Prostate gland (tissue), 2 donors: ENCODE results near the gene GNG13. TPM values are rescaled to one million over a fixed set of nuclear protein-coding genes. Genes with fewer than 3 reads are reported as not detected.

ENCODE experiments used
- DNase-seq: peaks from one replicate; pipeline ENCODE4 v3.0.0-alpha.2; 2019; ENCODE audit warnings: low spot score
- H3K27ac ChIP-seq, 2 donors: fragments of 200-600 bp; sonication (generic); 2 replicates each; pipeline ENCODE4 v1.5.1; 2017 to 2019
- H3K27me3 ChIP-seq: fragments of 200-600 bp; sonication (generic); replicated peaks from 2 replicates; pipeline ENCODE4 v1.5.1; 2019; ENCODE audit not compliant: insufficient read depth
- H3K36me3 ChIP-seq, 2 donors: fragments of 200-600 bp; sonication (generic); 1 replicate in 1 of 2; 2 replicates in 1 of 2; pipeline versions ENCODE4 v1.5.1 to v1.8.1; 2017 to 2019
- H3K4me1 ChIP-seq: fragments of 200-600 bp; sonication (generic); replicated peaks from 2 replicates; pipeline ENCODE4 v1.5.1; 2019
- H3K4me3 ChIP-seq, 2 donors: fragments of 200-600 bp; sonication (generic); 2 replicates each; pipeline ENCODE4 v1.5.1; 2017 to 2019
- H3K9me3 ChIP-seq: fragments of 200-600 bp; sonication (generic); 2 replicates; pipeline ENCODE4 v1.5.1; 2017
- POLR2A ChIP-seq: fragments of 450-650 bp; IDR thresholded peaks from one replicate; pipeline ENCODE4 v1.6.1; 2016; ENCODE audit warnings: antibody characterized with exemption, mild to moderate bottlenecking
- POLR2AphosphoS5 ChIP-seq: sonication (generic); formaldehyde crosslinking; IDR thresholded peaks from one replicate; pipeline ENCODE4 v1.6.1; 2017; ENCODE audit warnings: antibody characterized with exemption
- WGBS: methylation state at CpG from one replicate; pipeline ENCODE4 v1.1.5; 2018; 5-methylcytosine and 5-hydroxymethylcytosine counted together
- intact Hi-C: fragments of 100-400 bp; cut with DNase I; formaldehyde crosslinking; loops from one replicate; pipeline ENCODE4 v1.14.2; 2022
- total RNA-seq, 2 donors: library from RNA; depleted of rRNA; stranded (reverse); fragments of >200 nt; gene quantifications; one replicate each; pipeline ENCODE4 v1.1.0, GENCODE V29; 2016
- TF ChIP-seq, protein P1 (sequence below), 4 experiments: fragments of 200-600 bp in 2 of 4; fragments of 450-650 bp in 2 of 4; sonication (generic) in 2 of 4; IDR thresholded peaks; 1 replicate in 3 of 4; 2 replicates in 1 of 4; pipeline ENCODE4 v1.5.1; 2016 to 2019; ENCODE audit warnings: antibody characterized with exemption in 4 of 4, mild to moderate bottlenecking in 2 of 4, moderate library complexity in 2 of 4

The GNG13 gene
- total RNA-seq, 2 donors from 2014 or later, result not detected

DNA sequence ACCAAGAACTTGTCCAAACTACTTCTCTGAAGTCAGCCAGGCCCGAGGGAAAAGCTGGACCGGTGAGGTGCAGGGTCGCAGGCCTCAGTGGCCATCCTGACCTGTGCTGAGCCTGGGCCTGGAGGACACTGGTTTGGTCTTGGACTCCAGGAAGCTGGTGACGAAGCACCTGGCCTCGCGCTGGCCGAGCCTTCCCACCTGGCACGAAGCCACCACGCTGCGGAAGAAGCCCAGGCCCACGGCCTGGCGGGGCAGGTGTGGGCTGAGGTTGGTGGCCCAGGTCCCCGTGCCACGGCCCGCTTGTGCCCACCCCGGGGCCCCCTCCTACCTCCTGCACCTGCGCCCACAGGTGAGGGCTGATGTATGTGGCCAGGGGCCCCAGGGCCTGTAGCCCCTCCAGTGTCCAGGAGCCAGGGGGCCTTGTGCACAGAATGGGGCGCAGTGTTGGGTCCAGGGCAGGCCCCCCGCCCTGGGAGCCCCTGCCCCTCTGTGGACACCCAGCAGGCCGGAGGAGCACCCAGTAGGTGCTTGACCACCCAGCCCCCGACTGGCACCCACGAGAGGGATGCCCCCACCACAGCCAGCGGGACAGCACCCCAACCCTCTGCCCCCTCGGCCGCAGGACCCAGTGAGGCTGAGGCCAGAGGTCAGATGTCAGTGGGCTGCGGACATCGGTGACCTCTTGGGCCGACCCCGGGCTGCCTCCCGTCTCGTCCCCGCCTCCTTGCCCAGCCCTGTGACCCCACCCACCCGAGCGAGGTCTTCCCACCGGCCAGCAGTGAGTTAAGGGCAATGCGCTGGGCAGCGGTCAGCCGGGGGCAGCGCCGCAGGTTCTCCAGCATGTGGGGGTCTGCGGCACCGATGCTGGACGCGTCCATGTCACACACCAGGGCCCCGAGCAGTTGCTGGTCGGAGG lies 26.2 kb downstream of the GNG13 start:
- peaks cover 2% of the 10 kb centered on the region for H3K27me3 ChIP-seq
- DNase-seq, result no peak
- no peaks in the 10 kb centered on the region for H3K9me3 ChIP-seq
- H3K36me3 ChIP-seq, result no peaks in the 10 kb centered on the region
- intact Hi-C loops, result no loop called here
- TF ChIP-seq, protein P1, sequence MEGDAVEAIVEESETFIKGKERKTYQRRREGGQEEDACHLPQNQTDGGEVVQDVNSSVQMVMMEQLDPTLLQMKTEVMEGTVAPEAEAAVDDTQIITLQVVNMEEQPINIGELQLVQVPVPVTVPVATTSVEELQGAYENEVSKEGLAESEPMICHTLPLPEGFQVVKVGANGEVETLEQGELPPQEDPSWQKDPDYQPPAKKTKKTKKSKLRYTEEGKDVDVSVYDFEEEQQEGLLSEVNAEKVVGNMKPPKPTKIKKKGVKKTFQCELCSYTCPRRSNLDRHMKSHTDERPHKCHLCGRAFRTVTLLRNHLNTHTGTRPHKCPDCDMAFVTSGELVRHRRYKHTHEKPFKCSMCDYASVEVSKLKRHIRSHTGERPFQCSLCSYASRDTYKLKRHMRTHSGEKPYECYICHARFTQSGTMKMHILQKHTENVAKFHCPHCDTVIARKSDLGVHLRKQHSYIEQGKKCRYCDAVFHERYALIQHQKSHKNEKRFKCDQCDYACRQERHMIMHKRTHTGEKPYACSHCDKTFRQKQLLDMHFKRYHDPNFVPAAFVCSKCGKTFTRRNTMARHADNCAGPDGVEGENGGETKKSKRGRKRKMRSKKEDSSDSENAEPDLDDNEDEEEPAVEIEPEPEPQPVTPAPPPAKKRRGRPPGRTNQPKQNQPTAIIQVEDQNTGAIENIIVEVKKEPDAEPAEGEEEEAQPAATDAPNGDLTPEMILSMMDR (IDR thresholded peaks at IDR 0.05), result no peak
- TF ChIP-seq POLR2A, result no peak
- TF ChIP-seq POLR2AphosphoS5, result no peak
- H3K27ac ChIP-seq, result no peak overlapping the region
- no peak overlapping the region for H3K4me3 ChIP-seq
- no peaks in the 10 kb centered on the region for H3K4me1 ChIP-seq
- 82% methylated on average over 39 of the region's 46 CpGs for WGBS

DNA sequence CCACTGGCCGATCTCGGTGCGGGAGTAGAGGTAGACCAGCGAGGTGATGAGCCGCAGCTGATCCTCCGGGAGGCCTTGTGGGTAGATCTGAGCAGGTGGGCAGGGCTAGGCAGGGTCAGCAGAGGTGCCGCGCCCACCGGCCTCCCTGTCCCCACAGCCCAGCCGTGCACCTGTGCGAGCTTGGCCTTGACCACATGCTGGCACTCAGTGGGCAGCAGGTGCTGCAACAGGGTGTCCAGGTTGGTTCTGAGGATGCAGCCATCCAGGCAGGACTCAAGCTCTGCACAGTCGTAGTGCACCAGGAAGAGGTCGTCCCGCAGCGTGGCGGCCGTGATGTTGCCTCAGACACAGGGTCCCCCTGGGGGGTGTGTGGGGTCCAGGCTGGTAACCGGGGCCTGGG lies 27.6 kb downstream of the GNG13 start:
- Histone ChIP-seq H3K9me3 (no peaks in the 10 kb centered on the region), H3K27ac (no peak overlapping the region), H3K36me3 (no peaks in the 10 kb centered on the region), H3K4me3 (no peak overlapping the region), H3K4me1 (no peaks in the 10 kb centered on the region), H3K27me3 (peaks cover 2% of the 10 kb centered on the region)
- intact Hi-C loops, result no loop called here
- TF ChIP-seq, protein P1 (IDR thresholded peaks at IDR 0.05), result no peak
- no peak for TF ChIP-seq POLR2AphosphoS5
- TF ChIP-seq POLR2A, result no peak
- DNase-seq, result no peak
- 88% methylated on average over 11 of the region's 18 CpGs for WGBS

DNA sequence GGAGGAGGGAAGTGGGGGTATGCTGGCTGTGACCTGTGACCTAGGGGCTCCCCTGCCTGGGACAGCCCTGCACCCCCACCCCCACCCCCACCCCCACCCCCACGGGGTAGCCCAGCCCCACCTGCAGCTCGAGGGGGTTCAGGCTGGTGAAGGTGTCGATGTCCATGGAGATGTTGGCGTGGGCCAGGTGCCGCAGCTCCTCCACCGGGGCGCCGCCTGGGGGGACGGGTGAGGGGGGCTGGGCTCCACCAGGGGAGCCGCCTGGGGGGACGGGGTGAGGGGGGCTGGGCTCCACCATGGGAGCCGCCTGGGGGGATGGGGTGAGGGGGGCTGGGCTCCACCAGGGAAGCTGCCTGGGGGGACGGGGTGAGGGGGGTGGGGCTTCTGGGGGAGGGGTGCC lies 30.1 kb downstream of the GNG13 start:
- TF ChIP-seq, protein P1 (IDR thresholded peaks at IDR 0.05), result no peak
- TF ChIP-seq POLR2AphosphoS5, result no peak
- no peak for TF ChIP-seq POLR2A
- H3K27ac ChIP-seq, result no peak overlapping the region
- WGBS, result 80% methylated on average over 2 of the region's 13 CpGs
- H3K4me1 ChIP-seq, result no peaks in the 10 kb centered on the region
- peaks cover 2% of the 10 kb centered on the region for H3K27me3 ChIP-seq
- intact Hi-C loops, result no loop called here
- no peaks in the 10 kb centered on the region for H3K9me3 ChIP-seq
- H3K36me3 ChIP-seq, result no peaks in the 10 kb centered on the region
- no peak for DNase-seq
- H3K4me3 ChIP-seq, result no peak overlapping the region

DNA sequence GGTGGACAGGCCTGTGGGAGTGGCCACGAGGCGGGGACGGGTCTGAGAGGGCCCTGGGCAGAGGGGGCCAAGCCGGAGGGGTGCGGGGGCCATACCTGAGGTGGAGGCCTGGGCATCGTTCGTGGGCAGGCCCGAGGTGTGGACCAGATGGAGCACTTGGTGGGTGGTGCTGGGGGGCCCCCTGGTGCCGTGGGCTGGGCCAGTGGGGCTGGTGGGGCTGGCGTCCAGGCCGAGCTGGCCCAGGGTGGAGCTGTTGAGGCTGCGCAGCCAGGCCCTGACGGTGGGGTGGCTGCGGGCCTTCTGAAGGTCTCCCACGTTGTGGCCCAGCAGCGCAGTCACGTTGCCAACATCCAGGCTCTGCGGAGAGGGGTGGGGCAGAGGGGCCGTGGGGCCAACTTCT lies 30.6 kb downstream of the GNG13 start:
- H3K4me1 ChIP-seq, result no peaks in the 10 kb centered on the region
- peaks cover 2% of the 10 kb centered on the region for H3K27me3 ChIP-seq
- H3K36me3 ChIP-seq, result no peaks in the 10 kb centered on the region
- TF ChIP-seq, protein P1 (IDR thresholded peaks at IDR 0.05), result no peak
- TF ChIP-seq POLR2A, result no peak
- no peak for TF ChIP-seq POLR2AphosphoS5
- H3K4me3 ChIP-seq, result no peak overlapping the region
- DNase-seq, result no peak
- WGBS, result 69% methylated on average over 19 of the region's 19 CpGs
- no peaks in the 10 kb centered on the region for H3K9me3 ChIP-seq
- intact Hi-C loops, result no loop called here
- H3K27ac ChIP-seq, result no peak overlapping the region
